Naive thymus-derived CD4-positive, alpha-beta T cell (primary cell): ENCODE data around the gene ANO1. TPM values are rescaled to one million over a fixed set of nuclear protein-coding genes. Genes with fewer than 3 reads are reported as not detected.

ENCODE experiments used
- ATAC-seq: fragments of 150-1000 bp; cut with Tn5 transposase; 2 replicates; pipeline ENCODE4 v1.10.0; 2021; ENCODE audit warnings: mild to moderate bottlenecking, moderate library complexity
- CTCF ChIA-PET: fragments of 350-600 bp; sonication (Branson Sonifier 250); formaldehyde crosslinking; loops from one replicate; lab custom pipeline; 2021; ENCODE audit warnings: antibody characterized with exemption; lab: Charles Lee
- POLR2A ChIA-PET: fragments of 350-600 bp; sonication (Branson Sonifier 250); formaldehyde crosslinking; loops from one replicate; lab custom pipeline; 2021; ENCODE audit warnings: antibody characterized with exemption, inconsistent platforms; lab: Charles Lee
- DNase-seq, 9 donors: peaks; one replicate each; pipeline versions ENCODE4 v3.0.0 to v3.0.0-alpha.2; 2020 to 2022; ENCODE audit warnings: mixed read lengths in 1 of 9
- H3K27ac ChIP-seq: one replicate; pipeline ENCODE4 v1.7.0; 2013; ENCODE audit warnings: mild to moderate bottlenecking, low read depth, low read length, moderate library complexity
- H3K27me3 ChIP-seq, 2 donors: one replicate each; pipeline ENCODE4 v1.7.0; 2013; ENCODE audit warnings: low read length in 2 of 2, mild to moderate bottlenecking in 2 of 2, moderate library complexity in 2 of 2; ENCODE audit not compliant: control insufficient read depth in 2 of 2, insufficient read depth in 2 of 2
- H3K36me3 ChIP-seq, 3 experiments: 1 replicate in 2 of 3; 2 replicates in 1 of 3; pipeline ENCODE4 v1.7.0; 2013; ENCODE audit warnings: low read length in 3 of 3, mild to moderate bottlenecking in 3 of 3, moderate library complexity in 1 of 3; ENCODE audit not compliant: insufficient read depth in 3 of 3, control insufficient read depth in 2 of 3
- H3K4me1 ChIP-seq, 2 donors: one replicate each; pipeline ENCODE4 v1.7.0; 2013; ENCODE audit warnings: low read length in 2 of 2, mild to moderate bottlenecking in 2 of 2, moderate library complexity in 1 of 2; ENCODE audit not compliant: control insufficient read depth in 2 of 2, insufficient read depth in 2 of 2
- H3K4me3 ChIP-seq: 2 replicates; pipeline ENCODE4 v1.7.0; 2013; ENCODE audit warnings: mild to moderate bottlenecking, low read length
- H3K9me3 ChIP-seq, 3 experiments: 1 replicate in 2 of 3; 2 replicates in 1 of 3; pipeline ENCODE4 v1.7.0; 2013; ENCODE audit warnings: low read length in 3 of 3; ENCODE audit not compliant: control insufficient read depth in 2 of 3
- H3K27ac Mint-ChIP-seq, 9 donors: one replicate each; pipeline ENCODE4 v1.8.0; 2020 to 2022; ENCODE audit warnings: mixed read lengths in 9 of 9, mild to moderate bottlenecking in 8 of 9, moderate library complexity in 5 of 9, inconsistent platforms in 2 of 9
- H3K27me3 Mint-ChIP-seq, 5 donors: one replicate each; pipeline ENCODE4 v1.8.0; 2021 to 2022; ENCODE audit warnings: mixed read lengths in 5 of 5, mild to moderate bottlenecking in 1 of 5
- H3K36me3 Mint-ChIP-seq, 5 donors: one replicate each; pipeline ENCODE4 v1.8.0; 2020 to 2022; ENCODE audit warnings: mixed read lengths in 5 of 5, mild to moderate bottlenecking in 3 of 5, inconsistent platforms in 1 of 5
- H3K4me1 Mint-ChIP-seq, 7 donors: one replicate each; pipeline ENCODE4 v1.8.0; 2020 to 2022; ENCODE audit warnings: mixed read lengths in 7 of 7, mild to moderate bottlenecking in 3 of 7, inconsistent platforms in 1 of 7
- H3K4me3 Mint-ChIP-seq, 10 donors: one replicate each; pipeline ENCODE4 v1.8.0; 2020 to 2022; ENCODE audit warnings: mild to moderate bottlenecking in 10 of 10, mixed read lengths in 10 of 10, moderate library complexity in 6 of 10, inconsistent platforms in 2 of 10
- H3K9me3 Mint-ChIP-seq, 11 donors: one replicate each; pipeline ENCODE4 v1.8.0; 2020 to 2022; ENCODE audit warnings: mixed read lengths in 11 of 11, mild to moderate bottlenecking in 4 of 11, inconsistent platforms in 1 of 11, moderate library complexity in 1 of 11
- intact Hi-C, 2 donors: fragments of 100-400 bp; cut with micrococcal nuclease; formaldehyde crosslinking; loops; one replicate each; pipeline ENCODE4 v1.15.1; 2023
- polyA plus RNA-seq, 2 donors: library from polyadenylated mRNA; unstranded; fragments of 300-500 nt; fragmentation: Illumina TruSeq; gene quantifications; one replicate each; pipeline ENCODE4 v1.2.3, GENCODE V29; 2021
- total RNA-seq, 6 experiments: library from RNA in 5 of 6; stranded (reverse) in 5 of 6; gene quantifications; 1 replicate in 5 of 6; 2 replicates in 1 of 6; pipeline ENCODE4 v1.2.3 and lab custom pipeline; 2021 to 2026

Gene ANO1
- total and polyA plus RNA-seq, 7 experiments from 2014 or later = not detected

DNA sequence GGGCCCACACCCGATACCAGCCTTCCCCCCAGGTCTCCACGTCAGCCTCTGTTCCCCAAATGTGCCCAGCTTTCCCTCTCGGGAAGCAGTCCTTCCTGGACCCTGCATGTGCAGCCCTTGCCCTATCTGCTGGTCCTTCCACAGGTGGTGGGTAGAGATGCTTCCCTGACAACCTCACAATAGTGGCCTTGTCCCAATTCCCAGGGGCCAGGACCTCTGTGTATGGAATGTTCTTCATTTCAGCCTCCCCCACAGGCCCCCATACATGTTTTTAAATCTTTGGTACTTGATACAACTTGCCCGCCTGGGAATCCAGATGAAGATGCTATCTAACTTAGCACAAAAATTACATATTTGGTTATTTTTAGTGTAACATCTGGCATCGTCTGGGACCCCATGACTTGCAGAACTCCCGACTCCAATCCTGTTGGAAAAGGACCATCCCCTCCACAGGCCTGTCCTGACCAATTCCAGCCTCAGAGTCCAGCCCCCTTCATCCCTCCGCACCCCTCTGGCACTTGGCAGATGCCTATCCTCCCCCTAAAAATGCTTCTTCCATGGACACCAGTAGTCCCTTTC, 39.5 kb downstream of the ANO1 start:
- Histone ChIP-seq H3K27ac (no peak overlapping the region), H3K27me3 (no peaks in the 10 kb centered on the region), H3K4me1 (no peaks in the 10 kb centered on the region), H3K36me3 (no peaks in the 10 kb centered on the region), H3K9me3 (no peaks in the 10 kb centered on the region), H3K4me3 (no peak overlapping the region)
- intact Hi-C loops = no loop called here
- ChIA-PET POLR2A (no interaction called here), CTCF (no interaction called here)
- Mint-ChIP-seq H3K27ac (no peak overlapping the region), H3K9me3 (peaks cover 0 to 23% (median 5%) of the 10 kb centered on the region in 11 donors), H3K36me3 (no peaks in the 10 kb centered on the region), H3K4me1 (peaks cover 0 to 3% (median 0%) of the 10 kb centered on the region in 7 donors), H3K4me3 (no peak overlapping the region), H3K27me3 (peaks cover 0 to 29% (median 11%) of the 10 kb centered on the region in 5 donors)
- DNase-seq (no peak), ATAC-seq (no peak)

DNA sequence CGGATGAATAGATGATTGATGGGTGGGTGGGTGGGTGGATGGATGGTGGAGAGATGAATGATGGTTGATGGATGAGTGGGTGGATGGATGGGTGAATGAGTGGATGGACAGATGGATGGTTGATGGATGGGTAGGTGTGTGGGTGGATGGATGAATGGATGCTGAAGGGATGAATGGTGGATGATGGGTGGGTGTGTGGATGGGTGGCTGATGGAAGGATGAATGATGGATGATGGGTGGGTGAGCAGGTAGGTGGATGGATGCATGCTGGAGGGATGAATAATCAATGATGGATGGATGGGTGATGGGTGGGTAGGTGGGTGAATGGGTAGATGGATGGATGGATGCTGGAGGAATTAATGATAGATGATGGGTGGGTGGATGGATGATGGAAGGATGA, 40.5 kb downstream of the ANO1 start:
- no peaks in the 10 kb centered on the region for H3K4me1 ChIP-seq
- Mint-ChIP-seq H3K4me1 (peaks cover 0 to 3% (median 0%) of the 10 kb centered on the region in 7 donors), H3K9me3 (peaks cover 0 to 23% (median 5%) of the 10 kb centered on the region in 11 donors), H3K4me3 (no peak overlapping the region), H3K27ac (no peak overlapping the region), H3K27me3 (peaks cover 0 to 30% (median 11%) of the 10 kb centered on the region in 5 donors), H3K36me3 (no peaks in the 10 kb centered on the region)
- no peaks in the 10 kb centered on the region for H3K27me3 ChIP-seq
- no peak overlapping the region for H3K4me3 ChIP-seq
- no peaks in the 10 kb centered on the region for H3K9me3 ChIP-seq
- intact Hi-C loops = no loop called here
- H3K27ac ChIP-seq = no peak overlapping the region
- no peak for ATAC-seq
- CTCF ChIA-PET = no interaction called here
- POLR2A ChIA-PET = no interaction called here
- no peaks in the 10 kb centered on the region for H3K36me3 ChIP-seq
- no peak for DNase-seq

DNA sequence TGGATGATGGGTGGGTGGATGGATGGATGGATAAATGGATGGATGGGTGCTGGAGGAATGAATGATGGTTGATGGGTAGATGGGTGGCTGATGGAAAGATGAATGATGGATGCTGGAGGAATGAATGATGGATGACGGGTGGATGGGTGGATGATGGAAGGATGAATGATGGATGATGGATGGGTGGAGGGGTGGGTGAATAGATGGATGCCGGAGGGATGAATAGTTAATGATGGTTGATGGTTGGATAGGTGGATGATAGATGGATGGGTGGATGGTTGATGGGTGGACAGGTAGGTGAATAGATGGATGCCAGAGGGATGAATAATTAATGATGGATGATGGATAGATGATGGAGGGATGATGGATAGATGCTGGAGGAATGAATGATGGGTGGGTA, 41.4 kb downstream of the ANO1 start:
- Histone ChIP-seq H3K4me1 (no peaks in the 10 kb centered on the region), H3K27me3 (no peaks in the 10 kb centered on the region), H3K9me3 (no peaks in the 10 kb centered on the region), H3K4me3 (no peak overlapping the region), H3K36me3 (no peaks in the 10 kb centered on the region), H3K27ac (no peak overlapping the region)
- Mint-ChIP-seq H3K27ac (no peak overlapping the region), H3K4me3 (no peak overlapping the region), H3K27me3 (peaks cover 0 to 32% (median 11%) of the 10 kb centered on the region in 5 donors), H3K9me3 (peaks cover 0 to 23% (median 5%) of the 10 kb centered on the region in 11 donors), H3K4me1 (peaks cover 0 to 3% (median 0%) of the 10 kb centered on the region in 7 donors), H3K36me3 (no peaks in the 10 kb centered on the region)
- ATAC-seq (no peak), DNase-seq (no peak)
- ChIA-PET POLR2A (no interaction called here), CTCF (no interaction called here)
- intact Hi-C loops = no loop called here

DNA sequence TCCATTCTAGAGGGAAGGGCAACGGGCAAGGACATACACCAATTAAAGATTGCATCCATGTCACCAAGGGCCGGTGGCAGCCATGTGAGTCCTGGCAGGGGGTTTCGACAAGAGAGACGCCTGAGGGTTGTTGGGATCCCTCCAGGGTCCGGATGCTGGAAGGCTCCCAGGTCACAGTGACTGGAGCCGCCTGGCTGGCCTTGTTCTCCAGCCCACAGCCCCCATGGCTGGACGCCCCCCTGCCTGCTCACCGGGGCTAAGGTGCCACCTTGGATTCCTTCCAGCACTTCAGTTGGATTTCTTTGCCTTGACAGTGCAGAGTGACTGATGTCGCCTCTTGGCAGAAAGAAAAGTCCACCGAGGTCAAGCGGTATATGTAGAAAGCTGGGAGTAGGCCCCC, 42.6 kb downstream of the ANO1 start:
- ChIA-PET POLR2A (no interaction called here), CTCF (no interaction called here)
- DNase-seq (no peak), ATAC-seq (no peak)
- peaks cover 0 to 3% (median 0%) of the 10 kb centered on the region in 7 donors for H3K4me1 Mint-ChIP-seq
- no peak overlapping the region for H3K4me3 Mint-ChIP-seq
- no peaks in the 10 kb centered on the region for H3K36me3 ChIP-seq
- no peaks in the 10 kb centered on the region for H3K4me1 ChIP-seq
- no peaks in the 10 kb centered on the region for H3K36me3 Mint-ChIP-seq
- H3K27me3 Mint-ChIP-seq = peaks cover 0 to 32% (median 11%) of the 10 kb centered on the region in 5 donors
- no peaks in the 10 kb centered on the region for H3K27me3 ChIP-seq
- H3K9me3 ChIP-seq = no peaks in the 10 kb centered on the region
- no peak overlapping the region for H3K27ac ChIP-seq
- peaks cover 0 to 23% (median 5%) of the 10 kb centered on the region in 11 donors for H3K9me3 Mint-ChIP-seq
- H3K4me3 ChIP-seq = no peak overlapping the region
- H3K27ac Mint-ChIP-seq = no peak overlapping the region
- intact Hi-C loops = no loop called here

DNA sequence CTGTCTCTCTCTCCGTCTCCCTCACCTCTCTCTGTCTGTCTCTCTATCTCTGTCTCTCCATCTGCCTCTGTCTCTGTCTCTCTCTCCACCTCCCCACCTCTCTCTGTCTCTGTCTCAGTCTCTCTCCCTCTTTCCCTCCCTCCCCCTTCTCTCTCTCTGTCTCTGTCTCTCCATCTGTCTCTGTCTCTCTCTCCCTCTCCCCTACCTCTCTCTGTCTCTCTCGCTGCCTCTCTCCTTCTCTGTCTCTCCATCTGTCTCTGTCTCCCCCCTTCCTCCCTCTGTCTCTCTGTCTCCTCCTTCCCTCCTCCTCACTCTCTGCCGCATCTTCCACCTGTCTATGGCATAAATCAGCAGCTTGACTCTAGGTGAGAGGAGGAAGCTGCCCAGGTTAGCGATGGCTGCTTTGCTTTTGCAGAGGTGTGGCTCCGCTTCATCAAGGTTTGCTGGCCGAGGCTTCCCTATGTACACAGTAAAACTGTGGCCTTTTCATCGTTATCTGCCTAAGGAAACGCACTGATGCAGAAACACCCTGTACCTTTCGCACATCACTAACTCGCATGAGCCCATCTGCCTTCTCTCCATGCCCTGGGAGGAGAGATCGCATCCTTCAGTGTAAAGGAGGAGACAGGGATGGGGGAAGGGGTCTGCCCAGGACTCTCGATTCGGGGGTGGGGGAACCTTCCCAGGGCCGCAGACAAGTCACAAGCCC, 44.5 kb downstream of the ANO1 start:
- H3K4me3 Mint-ChIP-seq = no peak overlapping the region
- no peak overlapping the region for H3K4me3 ChIP-seq
- intact Hi-C loops = no loop called here
- H3K27me3 Mint-ChIP-seq = peaks cover 0 to 26% (median 8%) of the 10 kb centered on the region in 5 donors
- peaks cover 0 to 19% (median 5%) of the 10 kb centered on the region in 11 donors for H3K9me3 Mint-ChIP-seq
- H3K36me3 ChIP-seq = no peaks in the 10 kb centered on the region
- H3K27me3 ChIP-seq = no peaks in the 10 kb centered on the region
- H3K27ac ChIP-seq = no peak overlapping the region
- no peaks in the 10 kb centered on the region for H3K4me1 ChIP-seq
- no peaks in the 10 kb centered on the region for H3K9me3 ChIP-seq
- H3K36me3 Mint-ChIP-seq = no peaks in the 10 kb centered on the region
- H3K27ac Mint-ChIP-seq = no peak overlapping the region
- POLR2A ChIA-PET = no interaction called here
- peaks cover 0 to 1% (median 0%) of the 10 kb centered on the region in 7 donors for H3K4me1 Mint-ChIP-seq
- CTCF ChIA-PET = no interaction called here
- no peak for ATAC-seq
- peak in 1 of 9 donors; percentile 11 for DNase-seq

DNA sequence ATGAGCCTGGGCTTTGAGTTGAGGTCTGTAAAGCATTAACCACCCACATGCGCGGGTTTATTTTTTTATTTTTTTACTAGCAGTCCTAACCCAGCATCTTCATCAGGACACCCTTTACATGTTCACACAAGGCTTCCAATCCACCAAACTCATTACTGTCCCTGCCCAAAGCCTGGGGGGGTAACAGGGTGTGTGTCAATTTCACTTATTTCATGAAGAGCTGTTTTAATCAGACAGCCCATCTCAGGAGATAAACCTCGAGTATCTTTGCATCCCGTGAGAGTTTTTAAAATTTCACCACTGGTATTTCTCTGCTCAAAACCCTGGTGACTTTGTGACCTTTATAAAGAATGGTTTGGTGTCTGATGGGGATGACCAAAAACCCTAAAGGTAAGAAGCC, 45.6 kb downstream of the ANO1 start:
- Histone ChIP-seq H3K27me3 (no peaks in the 10 kb centered on the region), H3K9me3 (no peaks in the 10 kb centered on the region), H3K36me3 (no peaks in the 10 kb centered on the region), H3K4me3 (no peak overlapping the region), H3K27ac (no peak overlapping the region), H3K4me1 (no peaks in the 10 kb centered on the region)
- ChIA-PET POLR2A (no interaction called here), CTCF (no interaction called here)
- Mint-ChIP-seq H3K36me3 (no peaks in the 10 kb centered on the region), H3K4me1 (peaks cover 0 to 1% (median 0%) of the 10 kb centered on the region in 7 donors), H3K9me3 (peaks cover 0 to 14% (median 2%) of the 10 kb centered on the region in 11 donors), H3K4me3 (no peak overlapping the region), H3K27me3 (peaks cover 0 to 17% (median 8%) of the 10 kb centered on the region in 5 donors), H3K27ac (no peak overlapping the region)
- DNase-seq (no peak), ATAC-seq (no peak)
- intact Hi-C loops = no loop called here
